ENCODE measurements around the gene RPL37. TPM values are rescaled to one million over a fixed set of nuclear protein-coding genes. Genes with fewer than 3 reads are reported as not detected.

RPL37 gene
- total RNA-seq, 1 experiment from 2014 or later = 1,413 TPM

GRCh38 chr5:40775846-40776657 is 59.0 kb downstream of the RPL37 start:
- H3K36me3 ChIP-seq (replicated peaks; ENCODE audit: control insufficient read depth, insufficient read depth, low read length) = peaks cover 3% of the 10 kb centered on the region
- no peak for DNase-seq
- H3K27me3 ChIP-seq (ENCODE audit: control insufficient read depth, insufficient read depth, low read length) = no peaks in the 10 kb centered on the region
- H3K4me3 ChIP-seq (ENCODE audit: insufficient read depth, low read depth, low read length) = no peak overlapping the region

Other genes starting within 250 kb of the RPL37 start
- 0.07 and 0.31 TPM in 2 replicates for gene PTGER4, start 155.3 kb downstream of the RPL37 start, total RNA-seq (2014; rRNA removed; shearing (Covaris generic))
- 7.8 and 8.1 TPM in 2 replicates for gene TTC33, start 79.3 kb downstream of the RPL37 start, total RNA-seq (2014; rRNA removed; shearing (Covaris generic))
- 30.2 and 46.5 TPM in 2 replicates for gene PRKAA1, start 36.8 kb downstream of the RPL37 start, total RNA-seq (2014; rRNA removed; shearing (Covaris generic))
- gene CARD6, start 6.1 kb upstream of the RPL37 start, total RNA-seq (2014; rRNA removed; shearing (Covaris generic)) = 0.22 and 0.35 TPM in 2 replicates
- 0.07 and 0.87 TPM in 2 replicates for gene C7, start 74.3 kb upstream of the RPL37 start, total RNA-seq (2014; rRNA removed; shearing (Covaris generic))
- not detected in 2 replicates for gene MROH2B, start 236.1 kb upstream of the RPL37 start, total RNA-seq (2014; rRNA removed; shearing (Covaris generic))